Activated CD8-positive, alpha-beta T cell treated with anti-CD3 and anti-CD28 coated beads, Interleukin-2, amount 10 ng/mL, durations not matched to agents 7 days and 5 days (primary cell): Measurements from ENCODE around the gene COL3A1. TPM values are rescaled to one million over a fixed set of nuclear protein-coding genes. Genes with fewer than 3 reads are reported as not detected.

Source experiments
- ATAC-seq: fragments of 150-1000 bp; cut with Tn5 transposase; one replicate; pipeline ENCODE4 v1.10.0; 2021; ENCODE audit warnings: moderate library complexity
- CTCF ChIA-PET: fragments of 350-600 bp; sonication (Branson Sonifier 250); formaldehyde crosslinking; loops from one replicate; lab custom pipeline; 2021; ENCODE audit warnings: antibody characterized with exemption; lab: Charles Lee
- POLR2A ChIA-PET: fragments of 350-600 bp; sonication (Branson Sonifier 250); formaldehyde crosslinking; loops from one replicate; lab custom pipeline; 2021; ENCODE audit warnings: antibody characterized with exemption; lab: Charles Lee
- DNase-seq: peaks from one replicate; pipeline ENCODE4 v3.0.0-alpha.2; 2020
- H3K27ac Mint-ChIP-seq: one replicate; pipeline ENCODE4 v1.8.0; 2021; ENCODE audit warnings: mild to moderate bottlenecking, mixed read lengths
- H3K27me3 Mint-ChIP-seq: one replicate; pipeline ENCODE4 v1.8.0; 2021; ENCODE audit warnings: low read depth, mixed read lengths
- H3K36me3 Mint-ChIP-seq: one replicate; pipeline ENCODE4 v1.8.0; 2021; ENCODE audit warnings: low read depth, mixed read lengths
- H3K4me1 Mint-ChIP-seq: one replicate; pipeline ENCODE4 v1.8.0; 2021; ENCODE audit warnings: low read depth, mixed read lengths
- H3K4me3 Mint-ChIP-seq: one replicate; pipeline ENCODE4 v1.8.0; 2021; ENCODE audit warnings: mild to moderate bottlenecking, mixed read lengths
- H3K9me3 Mint-ChIP-seq: one replicate; pipeline ENCODE4 v1.8.0; 2022; ENCODE audit warnings: mixed read lengths; ENCODE audit not compliant: insufficient read depth
- total RNA-seq, 2 experiments: library from RNA; stranded (reverse); gene quantifications; one replicate each; pipeline ENCODE4 v1.2.3, GENCODE V29; 2021

COL3A1 gene
- total RNA-seq, 2 experiments from 2014 or later = not detected

- Mint-ChIP-seq H3K36me3 (no peaks in the 10 kb centered on the region), H3K9me3 (no peaks in the 10 kb centered on the region), H3K27me3 (no peaks in the 10 kb centered on the region), H3K4me1 (no peaks in the 10 kb centered on the region), H3K27ac (no peak overlapping the region), H3K4me3 (no peak overlapping the region)
- POLR2A ChIA-PET = no interaction called here
- DNase-seq (no peak), ATAC-seq (no peak)
- CTCF ChIA-PET = no interaction called here
Measured at GRCh38 chr2:188964976-188965546, 9.1 kb upstream of the COL3A1 start.

DNA sequence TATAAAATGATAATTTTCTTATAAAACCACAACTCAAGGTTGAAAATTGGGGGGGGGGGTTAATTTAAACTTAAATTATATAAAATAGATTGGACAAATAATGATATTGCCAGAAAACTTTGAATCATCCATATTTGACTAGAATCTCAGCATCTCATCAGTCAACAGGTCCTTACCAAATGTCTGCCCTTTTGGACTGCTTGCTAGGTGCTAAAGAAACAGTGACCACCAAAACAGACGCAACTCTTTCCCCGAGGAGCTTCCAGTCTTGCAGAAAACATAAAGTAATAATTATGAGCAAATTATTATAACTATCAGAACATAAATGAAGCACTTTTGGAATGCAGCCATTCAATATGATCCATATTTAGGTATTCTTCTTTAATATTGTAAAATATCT is 8.6 kb upstream of the COL3A1 start:
- Mint-ChIP-seq H3K36me3 (no peaks in the 10 kb centered on the region), H3K27me3 (no peaks in the 10 kb centered on the region), H3K4me1 (no peaks in the 10 kb centered on the region), H3K9me3 (no peaks in the 10 kb centered on the region), H3K4me3 (no peak overlapping the region), H3K27ac (no peak overlapping the region)
- ChIA-PET CTCF (no interaction called here), POLR2A (no interaction called here)
- DNase-seq (no peak), ATAC-seq (no peak)

GRCh38 chr2:188966079-188966571 is 8.0 kb upstream of the COL3A1 start:
- POLR2A ChIA-PET = no interaction called here
- no peaks in the 10 kb centered on the region for H3K27me3 Mint-ChIP-seq

DNA sequence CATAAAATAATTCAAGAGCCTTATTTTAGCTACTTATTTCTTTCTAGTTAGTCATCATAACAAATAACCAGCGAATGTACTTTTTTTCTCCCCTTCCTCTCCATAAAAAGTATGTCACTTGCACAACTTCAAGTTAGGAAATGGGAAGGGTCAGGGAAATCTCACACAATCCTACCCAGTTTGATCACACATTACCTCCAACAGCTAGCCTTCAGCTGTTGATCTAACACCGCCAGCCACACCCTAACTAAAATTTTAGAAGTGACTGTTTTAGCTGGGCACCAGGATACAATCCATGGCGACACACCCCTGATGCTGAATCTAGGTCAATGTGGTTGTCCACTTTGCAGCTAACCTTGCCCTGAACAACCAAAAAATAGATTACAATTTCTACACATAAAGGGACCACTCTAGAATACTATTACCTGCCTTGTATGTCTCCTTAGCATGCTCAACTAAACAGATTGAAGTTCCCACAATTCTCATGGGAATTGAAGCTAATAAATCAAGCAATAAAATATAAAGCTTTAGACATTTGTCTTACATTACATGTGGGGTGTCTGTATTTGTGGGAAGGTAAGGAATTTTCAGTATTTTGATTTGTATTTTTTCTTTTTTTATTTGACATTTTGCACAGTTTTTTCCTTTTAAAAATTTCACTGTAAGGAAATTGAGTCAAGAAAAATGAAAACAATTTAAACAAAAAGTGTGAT is 7.3 kb upstream of the COL3A1 start:
- POLR2A ChIA-PET = no interaction called here
- DNase-seq (no peak), ATAC-seq (no peak)
- H3K27ac Mint-ChIP-seq = no peak overlapping the region
- H3K9me3 Mint-ChIP-seq = no peaks in the 10 kb centered on the region
- no peaks in the 10 kb centered on the region for H3K4me1 Mint-ChIP-seq
- no peak overlapping the region for H3K4me3 Mint-ChIP-seq
- no peaks in the 10 kb centered on the region for H3K36me3 Mint-ChIP-seq
- CTCF ChIA-PET = no interaction called here
- no peaks in the 10 kb centered on the region for H3K27me3 Mint-ChIP-seq

More at GRCh38 chr2:188966079-188966571, 8.0 kb upstream of the COL3A1 start:
- H3K27ac Mint-ChIP-seq = no peak overlapping the region
- H3K9me3 Mint-ChIP-seq = no peaks in the 10 kb centered on the region
- CTCF ChIA-PET = no interaction called here
- no peaks in the 10 kb centered on the region for H3K4me1 Mint-ChIP-seq
- DNase-seq (no peak), ATAC-seq (no peak)
- no peaks in the 10 kb centered on the region for H3K36me3 Mint-ChIP-seq
- no peak overlapping the region for H3K4me3 Mint-ChIP-seq

GRCh38 chr2:188969236-188969635 is 4.9 kb upstream of the COL3A1 start:
- Mint-ChIP-seq H3K27ac (no peak overlapping the region), H3K36me3 (no peaks in the 10 kb centered on the region), H3K4me1 (no peaks in the 10 kb centered on the region), H3K9me3 (no peaks in the 10 kb centered on the region), H3K4me3 (no peak overlapping the region), H3K27me3 (no peaks in the 10 kb centered on the region)
- ChIA-PET POLR2A (no interaction called here), CTCF (no interaction called here)
- no peak for ATAC-seq
- DNase-seq = no peak

DNA sequence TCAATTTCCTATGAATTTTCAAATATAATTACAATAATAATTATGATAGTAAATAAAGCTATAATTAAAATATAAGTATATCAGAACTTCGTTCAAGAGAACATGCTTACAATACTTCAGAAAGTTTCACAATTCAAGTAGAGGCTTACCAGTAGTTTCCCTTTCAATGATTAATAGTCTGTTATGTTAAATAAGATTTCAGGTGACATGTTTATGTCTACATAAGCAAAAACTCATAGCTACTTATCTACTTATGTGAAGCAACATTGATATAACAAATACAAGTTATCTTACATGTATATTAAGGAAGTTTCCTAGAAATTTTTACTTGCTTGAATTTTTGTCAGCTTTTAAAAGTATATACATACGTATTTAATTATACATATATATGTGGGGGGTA is 4.5 kb upstream of the COL3A1 start:
- POLR2A ChIA-PET = no interaction called here
- CTCF ChIA-PET = no interaction called here
- DNase-seq (no peak), ATAC-seq (no peak)
- no peaks in the 10 kb centered on the region for H3K4me1 Mint-ChIP-seq
- no peaks in the 10 kb centered on the region for H3K9me3 Mint-ChIP-seq
- H3K4me3 Mint-ChIP-seq = no peak overlapping the region
- no peak overlapping the region for H3K27ac Mint-ChIP-seq
- no peaks in the 10 kb centered on the region for H3K27me3 Mint-ChIP-seq
- H3K36me3 Mint-ChIP-seq = no peaks in the 10 kb centered on the region

GRCh38 chr2:188970211-188970610 is 4.0 kb upstream of the COL3A1 start:
- no peak overlapping the region for H3K4me3 Mint-ChIP-seq
- no peak for ATAC-seq

GRCh38 chr2:188971432-188971861 is 2.7 kb upstream of the COL3A1 start:
- DNase-seq (no peak), ATAC-seq (no peak)
- Mint-ChIP-seq H3K27me3 (no peaks in the 10 kb centered on the region), H3K36me3 (no peaks in the 10 kb centered on the region), H3K9me3 (no peaks in the 10 kb centered on the region), H3K27ac (no peak overlapping the region), H3K4me3 (no peak overlapping the region), H3K4me1 (no peaks in the 10 kb centered on the region)
- POLR2A ChIA-PET = no interaction called here
- CTCF ChIA-PET = no interaction called here

More at GRCh38 chr2:188970211-188970610, 4.0 kb upstream of the COL3A1 start:
- H3K36me3 Mint-ChIP-seq = no peaks in the 10 kb centered on the region
- no peaks in the 10 kb centered on the region for H3K4me1 Mint-ChIP-seq
- H3K27ac Mint-ChIP-seq = no peak overlapping the region
- DNase-seq = no peak
- ChIA-PET CTCF (no interaction called here), POLR2A (no interaction called here)
- no peaks in the 10 kb centered on the region for H3K9me3 Mint-ChIP-seq
- no peaks in the 10 kb centered on the region for H3K27me3 Mint-ChIP-seq

DNA sequence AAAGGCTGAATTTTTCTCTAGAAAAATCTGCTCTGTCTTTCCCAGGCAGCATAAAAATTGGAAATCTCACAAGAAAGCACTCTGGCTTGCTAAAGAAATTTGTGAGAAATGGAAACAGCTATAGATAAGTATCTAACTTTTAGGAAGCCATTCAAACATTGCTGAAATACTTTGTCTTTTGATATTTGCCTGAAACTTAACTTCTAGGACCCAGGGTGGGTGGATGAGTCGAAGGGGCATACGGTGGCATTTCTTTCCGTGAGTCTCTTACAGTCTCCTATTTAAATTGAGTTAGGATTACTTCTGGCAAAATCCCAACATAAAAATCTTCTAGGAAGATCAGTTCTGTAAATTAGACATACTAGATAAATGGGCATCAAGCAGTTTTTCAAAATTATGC is 532 bp upstream of the COL3A1 start:
- no peak overlapping the region for H3K27ac Mint-ChIP-seq
- POLR2A ChIA-PET = no interaction called here
- CTCF ChIA-PET = no interaction called here
- DNase-seq (no peak), ATAC-seq (no peak)
- no peaks in the 10 kb centered on the region for H3K9me3 Mint-ChIP-seq
- H3K36me3 Mint-ChIP-seq = no peaks in the 10 kb centered on the region
- H3K27me3 Mint-ChIP-seq = no peaks in the 10 kb centered on the region
- no peaks in the 10 kb centered on the region for H3K4me1 Mint-ChIP-seq
- no peak overlapping the region for H3K4me3 Mint-ChIP-seq

- ChIA-PET POLR2A (no interaction called here), CTCF (no interaction called here)
- Mint-ChIP-seq H3K36me3 (no peaks in the 10 kb centered on the region), H3K4me1 (peaks cover 6% of the 10 kb centered on the region), H3K27ac (no peak overlapping the region), H3K4me3 (no peak overlapping the region), H3K27me3 (no peaks in the 10 kb centered on the region), H3K9me3 (no peaks in the 10 kb centered on the region)
- ATAC-seq (no peak), DNase-seq (no peak)
Measured at GRCh38 chr2:188975497-188976102, 1.4 kb downstream of the COL3A1 start.

DNA sequence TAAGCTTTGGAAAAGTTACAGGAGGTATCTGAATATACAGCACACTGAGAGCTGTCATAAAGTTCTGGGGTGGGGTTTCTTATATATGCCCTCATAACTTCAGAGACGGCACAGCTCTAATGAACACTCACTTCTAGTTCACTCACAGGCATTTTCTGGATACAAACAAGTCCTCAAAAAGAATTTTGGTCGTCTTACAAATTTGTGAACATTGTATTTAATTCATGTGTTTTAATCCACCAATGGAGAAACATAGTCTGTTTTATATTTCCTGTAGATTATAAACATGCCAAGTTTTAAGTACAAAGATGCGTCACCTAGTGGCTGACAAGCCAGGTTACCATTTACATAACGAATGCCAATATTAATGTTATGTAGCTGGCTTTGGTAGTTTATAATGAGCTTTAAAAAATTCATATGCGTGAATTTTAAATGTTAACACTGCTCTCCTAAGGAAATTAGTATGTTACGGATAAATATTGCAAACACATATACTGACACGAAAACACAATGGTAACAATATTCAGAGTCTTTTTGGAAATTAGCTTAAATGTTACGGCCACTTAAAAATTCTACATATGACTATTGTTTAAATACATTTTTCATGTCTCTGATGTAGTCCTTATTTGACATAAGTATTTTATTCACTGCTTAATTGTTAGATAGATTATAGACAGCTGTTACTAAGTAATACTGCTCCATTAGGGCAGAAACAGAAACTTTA is 2.5 kb downstream of the COL3A1 start:
- H3K36me3 Mint-ChIP-seq = no peaks in the 10 kb centered on the region
- no peak overlapping the region for H3K27ac Mint-ChIP-seq
- no peaks in the 10 kb centered on the region for H3K27me3 Mint-ChIP-seq
- no peak overlapping the region for H3K4me3 Mint-ChIP-seq
- ChIA-PET CTCF (interaction anchor here (1.3 kb wide), 1 partner anchor 139 kb away, joined by 3 read pairs; no protein-coding TSS in a partner anchor), POLR2A (no interaction called here)
- H3K4me1 Mint-ChIP-seq = peaks cover 6% of the 10 kb centered on the region
- no peak for DNase-seq
- no peaks in the 10 kb centered on the region for H3K9me3 Mint-ChIP-seq
- ATAC-seq = no peak

DNA sequence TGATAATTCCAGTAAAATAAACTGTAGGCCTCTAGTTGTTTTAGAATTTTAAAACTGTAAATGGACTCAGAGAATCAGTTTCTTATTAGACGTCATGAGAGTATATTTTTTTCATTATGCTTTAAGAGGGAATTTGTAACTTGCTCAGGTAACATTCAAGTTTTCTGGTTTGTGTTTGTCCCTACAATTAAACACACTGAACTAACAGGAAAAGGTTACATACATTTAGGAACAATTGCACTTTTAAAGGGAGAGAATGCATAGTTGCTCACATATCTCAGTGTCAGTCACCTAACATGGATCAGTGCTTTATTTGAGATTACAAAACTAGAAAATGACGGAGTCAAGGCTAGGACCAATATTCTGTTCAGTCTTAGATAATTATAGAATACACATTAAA is 3.1 kb downstream of the COL3A1 start:
- Mint-ChIP-seq H3K27me3 (no peaks in the 10 kb centered on the region), H3K4me3 (no peak overlapping the region), H3K36me3 (no peaks in the 10 kb centered on the region), H3K4me1 (peaks cover 6% of the 10 kb centered on the region), H3K27ac (no peak overlapping the region), H3K9me3 (no peaks in the 10 kb centered on the region)
- ChIA-PET CTCF (interaction anchor here (1.3 kb wide), 2 partner anchors 138 to 463 kb away, joined by 3 to 4 read pairs; no protein-coding TSS in a partner anchor), POLR2A (no interaction called here)
- ATAC-seq (no peak), DNase-seq (no peak)
